ENCODE results near the gene NDST1. TPM values are rescaled to one million over a fixed set of nuclear protein-coding genes. Genes with fewer than 3 reads are reported as not detected.

Gene NDST1
- total RNA-seq, 4 donors from 2014 or later: 68.8 to 104 (median 96.4) TPM

DNA sequence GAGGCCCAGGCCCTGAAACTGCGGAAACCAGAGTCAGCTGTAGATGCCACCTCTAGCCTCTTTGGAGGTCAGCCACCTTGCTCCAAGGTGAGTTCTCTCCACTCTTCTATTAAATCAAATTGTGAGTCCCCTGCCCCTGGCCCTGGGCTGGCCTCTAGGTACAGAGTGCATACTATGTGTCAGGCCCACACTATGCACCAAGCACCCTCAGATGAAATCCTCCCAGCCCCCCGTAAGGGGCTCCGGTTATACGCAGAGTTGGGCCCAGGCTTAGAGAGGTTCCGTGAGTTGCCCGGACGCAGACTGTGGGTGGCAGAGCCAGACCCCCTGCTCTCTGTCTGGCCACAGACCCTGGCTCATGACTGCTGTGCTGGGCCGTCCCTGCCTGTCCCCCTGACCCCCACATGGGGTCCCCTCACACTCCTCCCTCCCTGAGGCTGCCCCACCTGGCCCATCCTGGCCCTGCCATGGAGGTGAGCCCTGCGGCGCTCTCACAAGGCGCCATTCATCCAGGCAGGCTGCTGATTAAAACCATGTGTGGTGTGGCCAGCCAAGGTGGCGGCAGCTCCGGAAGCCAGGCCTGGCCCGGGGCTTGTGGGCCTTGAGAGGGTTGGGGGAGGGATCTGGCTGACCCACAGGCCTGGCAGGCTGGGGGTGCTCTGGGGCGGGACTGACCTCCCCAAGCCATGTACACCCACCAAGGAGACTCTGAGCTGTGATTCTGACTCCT, 67.1 kb downstream of the NDST1 start:
- WGBS, 2 donors (ENCODE audit: low coverage in 1 of 2): 85% methylated on average over 15 of the region's 15 CpGs; no CpG with 5 or more reads in 1 of the 2 donors
- in situ Hi-C loops (cut with MboI; ENCODE audit: low pct_ligation_motif_present in 1 of 4, low pct_unique_long_range_greater_than_20kb in 1 of 4, low sequenced_read_pairs in 3 of 4): loop anchor here in 1 of 4 donors (25.0 kb wide), 2 partner anchors 87 to 262 kb away; partner anchors contain the start of genes IRGM and MYOZ3
- H3K9me3 ChIP-seq: no peaks in the 10 kb centered on the region
- no peaks in the 10 kb centered on the region for H3K27me3 ChIP-seq
- DNase-seq: no peak
- no peak overlapping the region for H3K4me3 ChIP-seq
- H3K27ac ChIP-seq: no peak overlapping the region
- intact Hi-C loops (cut with DNase I; ENCODE audit: low total_unique reads): loop anchor here (5.0 kb wide), 1 partner anchor 97 kb away; no protein-coding TSS in a partner anchor
- TF ChIP-seq EP300 (IDR thresholded peaks at IDR 0.05; ENCODE audit: low read depth) (no peak), POLR2A (IDR thresholded peaks at IDR 0.05) (no peak), POLR2AphosphoS5 (IDR thresholded peaks at IDR 0.05) (no peak)
- TF ChIP-seq, protein P1, sequence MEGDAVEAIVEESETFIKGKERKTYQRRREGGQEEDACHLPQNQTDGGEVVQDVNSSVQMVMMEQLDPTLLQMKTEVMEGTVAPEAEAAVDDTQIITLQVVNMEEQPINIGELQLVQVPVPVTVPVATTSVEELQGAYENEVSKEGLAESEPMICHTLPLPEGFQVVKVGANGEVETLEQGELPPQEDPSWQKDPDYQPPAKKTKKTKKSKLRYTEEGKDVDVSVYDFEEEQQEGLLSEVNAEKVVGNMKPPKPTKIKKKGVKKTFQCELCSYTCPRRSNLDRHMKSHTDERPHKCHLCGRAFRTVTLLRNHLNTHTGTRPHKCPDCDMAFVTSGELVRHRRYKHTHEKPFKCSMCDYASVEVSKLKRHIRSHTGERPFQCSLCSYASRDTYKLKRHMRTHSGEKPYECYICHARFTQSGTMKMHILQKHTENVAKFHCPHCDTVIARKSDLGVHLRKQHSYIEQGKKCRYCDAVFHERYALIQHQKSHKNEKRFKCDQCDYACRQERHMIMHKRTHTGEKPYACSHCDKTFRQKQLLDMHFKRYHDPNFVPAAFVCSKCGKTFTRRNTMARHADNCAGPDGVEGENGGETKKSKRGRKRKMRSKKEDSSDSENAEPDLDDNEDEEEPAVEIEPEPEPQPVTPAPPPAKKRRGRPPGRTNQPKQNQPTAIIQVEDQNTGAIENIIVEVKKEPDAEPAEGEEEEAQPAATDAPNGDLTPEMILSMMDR (IDR thresholded peaks at IDR 0.05): no peak
- no peaks in the 10 kb centered on the region for H3K36me3 ChIP-seq
- H3K4me1 ChIP-seq: peaks cover 0 to 8% (median 2%) of the 10 kb centered on the region in 4 donors

DNA sequence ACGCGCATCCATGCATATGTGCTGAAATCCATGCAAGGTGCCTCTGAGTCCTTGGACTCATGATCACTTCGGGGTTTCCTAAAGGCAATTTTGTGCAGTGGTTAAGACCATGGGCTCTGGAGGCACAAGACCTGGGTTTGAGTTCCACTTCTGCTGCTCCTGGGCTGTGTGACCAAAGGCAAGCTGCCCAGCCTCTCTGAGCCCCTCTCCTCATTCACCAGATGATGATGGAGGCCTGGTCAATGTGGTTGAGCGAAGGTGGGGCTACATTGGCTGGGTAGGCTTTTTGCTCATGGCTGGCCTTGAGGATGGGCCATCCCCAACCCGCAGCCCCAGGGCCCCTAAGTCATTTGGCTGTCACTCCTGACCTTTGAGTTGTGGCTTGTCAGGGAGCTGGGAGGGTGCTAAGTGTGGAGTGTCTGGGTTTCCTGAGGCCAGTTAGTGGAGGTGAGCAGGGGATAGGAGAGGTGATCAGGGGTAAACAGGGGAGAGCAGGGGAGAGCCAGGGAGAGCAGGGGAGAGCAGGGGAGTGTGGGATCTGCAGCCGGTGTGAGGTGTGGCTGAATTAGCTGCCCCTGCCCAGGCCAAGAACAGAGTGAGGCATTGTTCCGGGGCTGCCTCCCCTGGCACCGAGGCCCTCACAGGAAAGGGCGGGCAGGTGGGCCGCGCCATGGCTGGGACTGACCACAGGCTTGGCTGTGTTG, 68.0 kb downstream of the NDST1 start:
- 67 to 80% methylated on average over 4 to 11 of the region's 11 CpGs for WGBS, 2 donors (ENCODE audit: low coverage in 1 of 2)
- in situ Hi-C loops (cut with MboI; ENCODE audit: low pct_ligation_motif_present in 1 of 4, low pct_unique_long_range_greater_than_20kb in 1 of 4, low sequenced_read_pairs in 3 of 4): no loop called here
- Histone ChIP-seq H3K36me3 (no peaks in the 10 kb centered on the region), H3K9me3 (no peaks in the 10 kb centered on the region), H3K4me1 (peaks cover 0 to 10% (median 3%) of the 10 kb centered on the region in 4 donors), H3K4me3 (no peak overlapping the region), H3K27me3 (no peaks in the 10 kb centered on the region), H3K27ac (no peak overlapping the region)
- TF ChIP-seq, protein P1 (IDR thresholded peaks at IDR 0.05): no peak
- TF ChIP-seq EP300 (IDR thresholded peaks at IDR 0.05; ENCODE audit: low read depth) (no peak), POLR2AphosphoS5 (IDR thresholded peaks at IDR 0.05) (no peak), POLR2A (IDR thresholded peaks at IDR 0.05) (no peak)
- intact Hi-C loops (cut with DNase I; ENCODE audit: low total_unique reads): loop anchor here (5.0 kb wide), 1 partner anchor 96 kb away; no protein-coding TSS in a partner anchor
- no peak for DNase-seq

DNA sequence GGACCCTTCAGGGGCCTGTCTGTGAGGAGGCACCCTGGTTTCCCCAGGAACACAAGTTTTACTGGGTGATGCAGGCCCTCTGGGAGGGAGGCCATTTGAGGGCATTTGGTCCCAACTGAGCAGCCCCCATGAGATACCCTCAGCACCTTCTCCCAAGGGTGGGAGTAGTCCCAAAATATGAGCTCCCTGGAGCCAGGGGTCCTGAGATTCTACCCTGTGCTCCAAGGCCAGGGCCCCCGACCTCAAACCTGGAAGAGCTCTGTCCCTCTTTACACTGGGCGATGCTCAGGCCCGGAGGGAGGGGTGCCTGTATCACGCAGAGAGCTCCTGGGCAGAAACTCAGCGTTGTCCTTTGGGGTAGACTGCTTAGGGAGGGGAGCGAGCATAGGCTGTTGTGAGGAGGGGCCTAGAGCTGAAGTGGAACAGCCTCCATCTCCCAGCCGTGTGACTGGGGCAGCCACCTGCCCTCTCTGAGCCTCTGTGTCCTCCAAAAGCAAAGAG, 68.6 kb downstream of the NDST1 start:
- no peak overlapping the region for H3K4me3 ChIP-seq
- WGBS, 2 donors (ENCODE audit: low coverage in 1 of 2): 94% methylated on average over 7 of the region's 7 CpGs; no CpG with 5 or more reads in 1 of the 2 donors
- in situ Hi-C loops (cut with MboI; ENCODE audit: low pct_ligation_motif_present in 1 of 4, low pct_unique_long_range_greater_than_20kb in 1 of 4, low sequenced_read_pairs in 3 of 4) (no loop called here), intact Hi-C loops (cut with DNase I; ENCODE audit: low total_unique reads) (loop anchor here (5.0 kb wide), 1 partner anchor 96 kb away; no protein-coding TSS in a partner anchor)
- no peak overlapping the region for H3K27ac ChIP-seq
- TF ChIP-seq EP300 (IDR thresholded peaks at IDR 0.05; ENCODE audit: low read depth) (no peak), POLR2AphosphoS5 (IDR thresholded peaks at IDR 0.05) (no peak)
- no peaks in the 10 kb centered on the region for H3K9me3 ChIP-seq
- no peaks in the 10 kb centered on the region for H3K36me3 ChIP-seq
- H3K4me1 ChIP-seq: peaks cover 0 to 10% (median 4%) of the 10 kb centered on the region in 4 donors
- H3K27me3 ChIP-seq: no peaks in the 10 kb centered on the region
- DNase-seq: no peak

DNA sequence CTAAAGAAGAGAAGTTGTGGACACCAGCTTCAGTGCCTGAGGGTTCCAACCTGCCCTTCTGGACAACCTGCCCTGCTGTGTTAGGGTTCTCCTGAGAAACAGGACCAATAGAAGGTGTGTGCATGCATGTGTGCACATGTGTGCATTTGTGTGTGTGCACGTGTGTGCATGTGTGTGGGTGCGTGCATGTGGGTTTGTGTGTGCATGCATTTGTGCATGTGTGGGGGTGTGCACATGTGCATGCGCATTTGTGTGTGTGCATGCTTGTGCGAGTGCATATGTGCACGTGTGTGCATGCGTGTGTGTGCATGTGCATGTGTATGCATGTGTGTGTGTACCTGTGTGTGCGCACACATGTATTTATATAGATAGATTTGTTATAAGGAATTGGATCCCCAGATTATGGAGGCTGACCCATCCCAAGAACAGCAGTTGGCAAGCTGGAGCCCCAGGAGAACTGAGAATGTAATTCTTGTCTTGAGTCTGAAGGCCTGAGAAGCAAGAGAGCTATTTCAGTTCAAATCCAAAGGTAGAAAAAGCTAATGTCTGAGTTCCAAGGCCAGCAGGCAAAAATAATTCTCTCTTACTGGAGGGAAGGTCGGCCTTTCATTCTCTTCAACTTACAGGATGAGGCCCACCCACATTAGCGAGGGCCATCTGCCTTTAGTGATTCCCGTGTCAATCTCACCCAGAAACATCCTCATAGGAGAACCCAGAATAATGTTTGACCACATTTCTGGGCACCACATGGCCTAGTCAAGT, 69.6 kb downstream of the NDST1 start:
- no peaks in the 10 kb centered on the region for H3K27me3 ChIP-seq
- WGBS, 2 donors (ENCODE audit: low coverage in 1 of 2): 90 to 92% methylated on average over 2 to 10 of the region's 10 CpGs
- DNase-seq: no peak
- no peaks in the 10 kb centered on the region for H3K9me3 ChIP-seq
- TF ChIP-seq, protein P1 (IDR thresholded peaks at IDR 0.05): no peak
- TF ChIP-seq EP300 (IDR thresholded peaks at IDR 0.05; ENCODE audit: low read depth): no peak
- no peak for TF ChIP-seq POLR2AphosphoS5 (IDR thresholded peaks at IDR 0.05)
- no peak for TF ChIP-seq POLR2A (IDR thresholded peaks at IDR 0.05)
- intact Hi-C loops (cut with DNase I; ENCODE audit: low total_unique reads): loop anchor here (5.0 kb wide), 1 partner anchor 95 kb away; no protein-coding TSS in a partner anchor
- in situ Hi-C loops (cut with MboI; ENCODE audit: low pct_ligation_motif_present in 1 of 4, low pct_unique_long_range_greater_than_20kb in 1 of 4, low sequenced_read_pairs in 3 of 4): no loop called here
- H3K27ac ChIP-seq: no peak overlapping the region
- H3K36me3 ChIP-seq: no peaks in the 10 kb centered on the region
- no peak overlapping the region for H3K4me3 ChIP-seq
- H3K4me1 ChIP-seq: peaks cover 8 to 17% (median 12%) of the 10 kb centered on the region in 4 donors

Data from transverse colon (tissue), 4 donors.